CD14-positive monocyte (primary cell): ENCODE results near the gene AGPAT3. TPM values are rescaled to one million over a fixed set of nuclear protein-coding genes. Genes with fewer than 3 reads are reported as not detected.

Experiments
- DNase-seq, 3 donors: peaks; one replicate each; pipeline ENCODE4 v3.0.0-alpha.2; 2011 to 2022
- H2AFZ ChIP-seq: 2 replicates; pipeline ENCODE4 v1.6.0; 2012; ENCODE audit warnings: mild to moderate bottlenecking, low read depth, low read length, inconsistent platforms; ENCODE audit not compliant: insufficient read depth, poor library complexity, severe bottlenecking
- H3K27ac ChIP-seq, 2 donors: 1 replicate in 1 of 2; 2 replicates in 1 of 2; pipeline ENCODE4 v1.5.1; 2012 to 2013; ENCODE audit warnings: low read length in 2 of 2, control low read depth in 1 of 2, inconsistent platforms in 1 of 2, low read depth in 1 of 2, mild to moderate bottlenecking in 1 of 2
- H3K27me3 ChIP-seq, 2 donors: one replicate each; pipeline versions ENCODE4 v1.6.0 to v1.6.1; 2011 to 2013; ENCODE audit warnings: low read length in 2 of 2; ENCODE audit not compliant: control insufficient read depth in 2 of 2, insufficient read depth in 2 of 2
- H3K36me3 ChIP-seq, 2 donors: replicated peaks in 1 of 2; 1 replicate in 1 of 2; 2 replicates in 1 of 2; pipeline versions ENCODE4 v1.5.1 to v1.6.1; 2012 to 2013; ENCODE audit warnings: low read length in 2 of 2, control low read depth in 1 of 2, inconsistent platforms in 1 of 2, mild to moderate bottlenecking in 1 of 2; ENCODE audit not compliant: insufficient read depth in 2 of 2, control insufficient read depth in 1 of 2
- H3K4me1 ChIP-seq, 2 donors: 1 replicate in 1 of 2; 2 replicates in 1 of 2; pipeline versions ENCODE4 v1.5.1 to v1.6.1; 2012 to 2013; ENCODE audit warnings: low read length in 2 of 2, control low read depth in 1 of 2, inconsistent platforms in 1 of 2, mild to moderate bottlenecking in 1 of 2, moderate library complexity in 1 of 2; ENCODE audit not compliant: insufficient read depth in 2 of 2, control insufficient read depth in 1 of 2
- H3K4me2 ChIP-seq: replicated peaks from 2 replicates; pipeline ENCODE3; 2012; ENCODE audit warnings: low read length, moderate library complexity, mild to moderate bottlenecking; ENCODE audit not compliant: poor library complexity, severe bottlenecking; ENCODE audit errors: extremely low read depth
- H3K4me3 ChIP-seq, 3 experiments: fragments of 200-600 bp in 1 of 3; sonication (generic) in 1 of 3; replicated peaks in 1 of 3; 1 replicate in 2 of 3; 2 replicates in 1 of 3; pipeline ENCODE4 v1.5.1; 2011 to 2013; ENCODE audit warnings: low read length in 3 of 3, mild to moderate bottlenecking in 3 of 3, control low read depth in 2 of 3, low read depth in 2 of 3, inconsistent platforms in 1 of 3, moderate library complexity in 1 of 3
- H3K79me2 ChIP-seq: 2 replicates; pipeline ENCODE4 v1.6.0; 2012; ENCODE audit warnings: mild to moderate bottlenecking, control low read depth, inconsistent platforms, low read length, moderate library complexity; ENCODE audit not compliant: insufficient read depth
- H3K9ac ChIP-seq: 2 replicates; pipeline ENCODE4 v1.6.0; 2017; ENCODE audit warnings: low read length, mild to moderate bottlenecking; ENCODE audit not compliant: insufficient read depth, poor library complexity, severe bottlenecking
- H3K9me3 ChIP-seq, 2 donors: replicated peaks in 1 of 2; 1 replicate in 1 of 2; 2 replicates in 1 of 2; pipeline versions ENCODE4 v1.5.1 to v1.6.1; 2012 to 2013; ENCODE audit warnings: low read length in 2 of 2, control low read depth in 1 of 2; ENCODE audit not compliant: control insufficient read depth in 1 of 2, insufficient read depth in 1 of 2
- H4K20me1 ChIP-seq: 2 replicates; pipeline ENCODE4 v1.6.0; 2012; ENCODE audit warnings: mild to moderate bottlenecking, low read length, control low read depth, moderate library complexity; ENCODE audit not compliant: insufficient read depth
- H3K27ac Mint-ChIP-seq, 7 donors: one replicate each; pipeline ENCODE4 v1.8.0; 2020; ENCODE audit warnings: mild to moderate bottlenecking in 7 of 7, mixed read lengths in 7 of 7, moderate library complexity in 6 of 7, inconsistent platforms in 2 of 7
- H3K27me3 Mint-ChIP-seq, 3 donors: one replicate each; pipeline ENCODE4 v1.8.0; 2021 to 2022; ENCODE audit warnings: low read depth in 3 of 3, mild to moderate bottlenecking in 3 of 3, mixed read lengths in 3 of 3, moderate library complexity in 3 of 3, inconsistent platforms in 1 of 3
- H3K36me3 Mint-ChIP-seq, 2 donors: one replicate each; pipeline ENCODE4 v1.8.0; 2020; ENCODE audit warnings: mixed read lengths in 2 of 2, inconsistent platforms in 1 of 2, mild to moderate bottlenecking in 1 of 2
- H3K4me1 Mint-ChIP-seq: one replicate; pipeline ENCODE4 v1.8.0; 2020; ENCODE audit warnings: mild to moderate bottlenecking, mixed read lengths
- H3K4me3 Mint-ChIP-seq, 2 donors: one replicate each; pipeline ENCODE4 v1.8.0; 2020; ENCODE audit warnings: mild to moderate bottlenecking in 2 of 2, mixed read lengths in 2 of 2, moderate library complexity in 1 of 2
- H3K9me3 Mint-ChIP-seq, 7 donors: one replicate each; pipeline ENCODE4 v1.8.0; 2020 to 2022; ENCODE audit warnings: mixed read lengths in 7 of 7, mild to moderate bottlenecking in 6 of 7, moderate library complexity in 6 of 7, inconsistent platforms in 2 of 7
- CTCF ChIP-seq: fragments of 200-600 bp; IDR thresholded peaks from one replicate; pipeline ENCODE4 v1.8.0; 2022; ENCODE audit warnings: antibody characterized with exemption, mild to moderate bottlenecking
- WGBS: methylation state at CpG from one replicate; pipeline ENCODE4 v1.1.5; 2013; ENCODE audit warnings: missing lambda C conversion rate; ENCODE audit not compliant: insufficient coverage; 5-methylcytosine and 5-hydroxymethylcytosine counted together
- intact Hi-C, 2 donors: fragments of 100-400 bp; cut with micrococcal nuclease; formaldehyde crosslinking; loops; one replicate each; pipeline versions ENCODE4 v1.15.0 to v1.15.1; 2023
- polyA plus RNA-seq, 3 donors: library from polyadenylated mRNA; depleted of rRNA in 1 of 3; unstranded in 2 of 3; stranded (reverse) in 1 of 3; fragments of 300-500 nt in 2 of 3; fragments of >200 nt in 1 of 3; fragmentation: Illumina TruSeq in 2 of 3; gene quantifications; 1 replicate in 2 of 3; 2 replicates in 1 of 3; pipeline ENCODE4 v1.2.3, GENCODE V29; 2012 to 2021

The AGPAT3 gene
- polyA plus RNA-seq, 3 donors = 24.9 to 49.3 (median 26.2) TPM

GRCh38 chr21:44005071-44005470, 140.0 kb downstream of the AGPAT3 start:
- intact Hi-C loops = no loop called here
- WGBS = 97% methylated on average over 12 of the region's 13 CpGs

GRCh38 chr21:44005593-44005992, 140.6 kb downstream of the AGPAT3 start:
- Mint-ChIP-seq H3K4me1 (peaks cover 4% of the 10 kb centered on the region), H3K27me3 (peaks cover 0 to 4% (median 0%) of the 10 kb centered on the region in 3 donors), H3K4me3 (no peak overlapping the region), H3K9me3 (no peaks in the 10 kb centered on the region), H3K36me3 (peaks cover 0 to 4% of the 10 kb centered on the region in 2 donors), H3K27ac (no peak overlapping the region)
- no peak overlapping the region for H3K27ac ChIP-seq
- no peaks in the 10 kb centered on the region for H3K36me3 ChIP-seq
- H3K27me3 ChIP-seq = no peaks in the 10 kb centered on the region
- no peaks in the 10 kb centered on the region for H3K79me2 ChIP-seq
- H3K4me1 ChIP-seq = no peaks in the 10 kb centered on the region
- no peak overlapping the region for H3K4me2 ChIP-seq
- no peaks in the 10 kb centered on the region for H3K9me3 ChIP-seq
- no peak for DNase-seq
- no peak overlapping the region for H3K9ac ChIP-seq
- WGBS = 92% methylated on average over 6 of the region's 9 CpGs
- no peak overlapping the region for H3K4me3 ChIP-seq
- intact Hi-C loops = no loop called here
- no peaks in the 10 kb centered on the region for H4K20me1 ChIP-seq
- no peak for TF ChIP-seq CTCF
- H2AFZ ChIP-seq = no peak overlapping the region

More at GRCh38 chr21:44005071-44005470, 140.0 kb downstream of the AGPAT3 start:
- no peak overlapping the region for H2AFZ ChIP-seq
- no peaks in the 10 kb centered on the region for H3K4me1 Mint-ChIP-seq
- H3K36me3 Mint-ChIP-seq = peaks cover 0 to 4% of the 10 kb centered on the region in 2 donors
- no peaks in the 10 kb centered on the region for H3K27me3 ChIP-seq
- no peak overlapping the region for H3K27ac Mint-ChIP-seq
- no peaks in the 10 kb centered on the region for H3K79me2 ChIP-seq
- no peak overlapping the region for H3K4me3 Mint-ChIP-seq
- no peak for TF ChIP-seq CTCF
- H3K4me1 ChIP-seq = no peaks in the 10 kb centered on the region
- no peak overlapping the region for H3K4me3 ChIP-seq
- H3K9me3 Mint-ChIP-seq = no peaks in the 10 kb centered on the region
- H4K20me1 ChIP-seq = no peaks in the 10 kb centered on the region
- H3K36me3 ChIP-seq = no peaks in the 10 kb centered on the region
- no peak for DNase-seq
- H3K9ac ChIP-seq = no peak overlapping the region
- H3K9me3 ChIP-seq = no peaks in the 10 kb centered on the region
- H3K27ac ChIP-seq = no peak overlapping the region
- no peak overlapping the region for H3K4me2 ChIP-seq
- H3K27me3 Mint-ChIP-seq = peaks cover 0 to 4% (median under 1%) of the 10 kb centered on the region in 3 donors
